ENCODE data around the gene ST6GAL1. TPM values are rescaled to one million over a fixed set of nuclear protein-coding genes. Genes with fewer than 3 reads are reported as not detected.
"Not testable (repeated sequence)": the region's sequence is repeated elsewhere in the genome, so short reads cannot be mapped to it uniquely, and the experiment has no call there.

The ST6GAL1 gene
- total RNA-seq, 1 experiment from 2014 or later: 3.3 TPM

- H3K36me3 ChIP-seq (ENCODE audit: control insufficient read depth, insufficient read depth, low read length); DNase-seq (ENCODE audit: low read depth, low spot score); intact Hi-C loops (cut with micrococcal nuclease; ENCODE audit: unreplicated experiment); ATAC-seq; in situ Hi-C loops (cut with HindIII; ENCODE audit: low pct_unique_long_range_greater_than_20kb, low sequenced_read_pairs); H3K27ac ChIP-seq (ENCODE audit: low read length); CTCF ChIA-PET; H3K4me1 ChIP-seq (ENCODE audit: control insufficient read depth, insufficient read depth, low read length); H3K4me3 ChIP-seq (ENCODE audit: low read depth in 2 of 2, low read length in 2 of 2); POLR2A ChIA-PET; BruUV-seq (replicated peaks); H3K9me3 ChIP-seq (ENCODE audit: control insufficient read depth, insufficient read depth, low read depth, low read length); H3K27me3 ChIP-seq (ENCODE audit: control insufficient read depth, insufficient read depth, low read length): not testable (repeated sequence)
These were observed 36.9 kb downstream of the ST6GAL1 start for GRCh38 chr3:186967236-186967635.

- TF ChIP-seq REST (IDR thresholded peaks at IDR 0.05; ENCODE audit: insufficient read depth in 1 of 2, low read depth in 2 of 2, low read length in 1 of 2) (no peak), POLR2AphosphoS5 (IDR thresholded peaks at IDR 0.05; ENCODE audit: low read depth, low read length) (no peak), TCF7L2 (IDR thresholded peaks at IDR 0.05; ENCODE audit: low read depth, low read length) (no peak), CTCF (IDR thresholded peaks at IDR 0.05) (no peak), SIN3A (IDR thresholded peaks at IDR 0.05; ENCODE audit: borderline replicate concordance, insufficient read depth, low read depth, low read length) (no peak)
- ChIA-PET POLR2A (no interaction called here), CTCF (no interaction called here)
- in situ Hi-C loops (cut with HindIII; ENCODE audit: low pct_unique_long_range_greater_than_20kb, low sequenced_read_pairs): no loop called here
- BruUV-seq (replicated peaks): no TSS peak
- no peak overlapping the region for H3K27ac ChIP-seq (ENCODE audit: low read length)
- intact Hi-C loops (cut with micrococcal nuclease; ENCODE audit: unreplicated experiment): no loop called here
- no peak overlapping the region for H3K4me3 ChIP-seq (ENCODE audit: low read depth in 2 of 2, low read length in 2 of 2)
- no peak for ATAC-seq
- no peaks in the 10 kb centered on the region for H3K27me3 ChIP-seq (ENCODE audit: control insufficient read depth, insufficient read depth, low read length)
- H3K36me3 ChIP-seq (ENCODE audit: control insufficient read depth, insufficient read depth, low read length): no peaks in the 10 kb centered on the region
- no peaks in the 10 kb centered on the region for H3K9me3 ChIP-seq (ENCODE audit: control insufficient read depth, insufficient read depth, low read depth, low read length)
- DNase-seq (ENCODE audit: low read depth, low spot score): no peak
- H3K4me1 ChIP-seq (ENCODE audit: control insufficient read depth, insufficient read depth, low read length): no peaks in the 10 kb centered on the region
These were observed 37.4 kb downstream of the ST6GAL1 start for GRCh38 chr3:186967686-186968085.

- no peaks in the 10 kb centered on the region for H3K4me1 ChIP-seq (ENCODE audit: control insufficient read depth, insufficient read depth, low read length)
- in situ Hi-C loops (cut with HindIII; ENCODE audit: low pct_unique_long_range_greater_than_20kb, low sequenced_read_pairs) (no loop called here), intact Hi-C loops (cut with micrococcal nuclease; ENCODE audit: unreplicated experiment) (no loop called here)
- no peaks in the 10 kb centered on the region for H3K9me3 ChIP-seq (ENCODE audit: control insufficient read depth, insufficient read depth, low read depth, low read length)
- ChIA-PET CTCF (interaction anchor here (0.7 kb wide), 1 partner anchor 278 kb away, joined by 4 read pairs; no protein-coding TSS in a partner anchor), POLR2A (no interaction called here)
- no TSS peak for BruUV-seq (replicated peaks)
- no peaks in the 10 kb centered on the region for H3K27me3 ChIP-seq (ENCODE audit: control insufficient read depth, insufficient read depth, low read length)
- no peak overlapping the region for H3K27ac ChIP-seq (ENCODE audit: low read length)
- no peak for TF ChIP-seq POLR2AphosphoS5 (IDR thresholded peaks at IDR 0.05; ENCODE audit: low read depth, low read length)
- TF ChIP-seq TCF7L2 (IDR thresholded peaks at IDR 0.05; ENCODE audit: low read depth, low read length): no peak
- TF ChIP-seq SIN3A (IDR thresholded peaks at IDR 0.05; ENCODE audit: borderline replicate concordance, insufficient read depth, low read depth, low read length): no peak
- no peaks in the 10 kb centered on the region for H3K36me3 ChIP-seq (ENCODE audit: control insufficient read depth, insufficient read depth, low read length)
- H3K4me3 ChIP-seq (ENCODE audit: low read depth in 2 of 2, low read length in 2 of 2): no peak overlapping the region
- DNase-seq (ENCODE audit: low read depth, low spot score): no peak
- no peak for ATAC-seq
These were observed 39.3 kb downstream of the ST6GAL1 start for GRCh38 chr3:186969607-186970006.

GRCh38 chr3:186971106-186971505 is 40.8 kb downstream of the ST6GAL1 start:
- H3K4me3 ChIP-seq (ENCODE audit: low read depth in 2 of 2, low read length in 2 of 2); intact Hi-C loops (cut with micrococcal nuclease; ENCODE audit: unreplicated experiment); H3K9me3 ChIP-seq (ENCODE audit: control insufficient read depth, insufficient read depth, low read depth, low read length); H3K4me1 ChIP-seq (ENCODE audit: control insufficient read depth, insufficient read depth, low read length); ATAC-seq; H3K27me3 ChIP-seq (ENCODE audit: control insufficient read depth, insufficient read depth, low read length); DNase-seq (ENCODE audit: low read depth, low spot score); H3K36me3 ChIP-seq (ENCODE audit: control insufficient read depth, insufficient read depth, low read length); in situ Hi-C loops (cut with HindIII; ENCODE audit: low pct_unique_long_range_greater_than_20kb, low sequenced_read_pairs); H3K27ac ChIP-seq (ENCODE audit: low read length); CTCF ChIA-PET; BruUV-seq (replicated peaks): not testable (repeated sequence)
- POLR2A ChIA-PET: interaction anchor here (0.6 kb wide), 1 partner anchor 787 kb away, joined by 5 read pairs; no protein-coding TSS in a partner anchor
